ENCODE measurements around the gene CCDC24.

The CCDC24 gene

GRCh38 chr1:43947061-43947873 is 44.1 kb upstream of the CCDC24 start:
- Histone ChIP-seq H3K79me2 (ENCODE audit: insufficient read depth, low read length) (peaks cover 17% of the 10 kb centered on the region), H3K4me2 (ENCODE audit: low read depth, low read length, poor library complexity, severe bottlenecking) (peak overlapping the region; percentile 99), H3F3A (ENCODE audit: low read depth) (no peaks in the 10 kb centered on the region), H2AFZ (ENCODE audit: low read length) (peak overlapping the region; percentile 97), H3K36me3 (ENCODE audit: insufficient read depth, low read length) (no peaks in the 10 kb centered on the region), H4K20me1 (ENCODE audit: insufficient read depth, low read length, poor library complexity, severe bottlenecking) (no peaks in the 10 kb centered on the region), H3K4me1 (ENCODE audit: insufficient read depth, low read length, poor library complexity, severe bottlenecking) (peaks cover 20% of the 10 kb centered on the region), H3K4me3 (ENCODE audit: low read length, poor library complexity, severe bottlenecking) (peak overlapping the region; percentile 97), H3K27me3 (ENCODE audit: insufficient read depth, low read length, poor library complexity, severe bottlenecking) (no peaks in the 10 kb centered on the region), H3K9ac (ENCODE audit: low read depth, low read length, poor library complexity, severe bottlenecking) (peak overlapping the region; percentile 96), H3K9me3 (ENCODE audit: insufficient read depth, low read depth, low read length) (no peaks in the 10 kb centered on the region), H3K9me2 (replicated peaks; ENCODE audit: low read depth, low read length) (no peaks in the 10 kb centered on the region)
- TF ChIP-seq EZH2phosphoT487 (IDR thresholded peaks at IDR 0.05; ENCODE audit: borderline replicate concordance) (no peak), CTCF (conservative IDR thresholded peaks at IDR 0.05; ENCODE audit: low read length) (no peak)

- Histone ChIP-seq H3K9me3 (ENCODE audit: insufficient read depth, low read depth, low read length) (no peaks in the 10 kb centered on the region), H3K36me3 (ENCODE audit: insufficient read depth, low read length) (no peaks in the 10 kb centered on the region), H3F3A (ENCODE audit: low read depth) (no peaks in the 10 kb centered on the region), H3K4me1 (ENCODE audit: insufficient read depth, low read length, poor library complexity, severe bottlenecking) (peaks cover 20% of the 10 kb centered on the region), H3K4me2 (ENCODE audit: low read depth, low read length, poor library complexity, severe bottlenecking) (peak overlapping the region; percentile 99), H3K9ac (ENCODE audit: low read depth, low read length, poor library complexity, severe bottlenecking) (peak overlapping the region; percentile 96), H3K27me3 (ENCODE audit: insufficient read depth, low read length, poor library complexity, severe bottlenecking) (no peaks in the 10 kb centered on the region), H4K20me1 (ENCODE audit: insufficient read depth, low read length, poor library complexity, severe bottlenecking) (no peaks in the 10 kb centered on the region), H2AFZ (ENCODE audit: low read length) (no peak overlapping the region), H3K79me2 (ENCODE audit: insufficient read depth, low read length) (peaks cover 17% of the 10 kb centered on the region), H3K4me3 (ENCODE audit: low read length, poor library complexity, severe bottlenecking) (peak overlapping the region; percentile 97), H3K9me2 (replicated peaks; ENCODE audit: low read depth, low read length) (no peaks in the 10 kb centered on the region)
- TF ChIP-seq CTCF (conservative IDR thresholded peaks at IDR 0.05; ENCODE audit: low read length): no peak
- TF ChIP-seq EZH2phosphoT487 (IDR thresholded peaks at IDR 0.05; ENCODE audit: borderline replicate concordance): no peak
Observed at GRCh38 chr1:43947874-43948437, 43.4 kb upstream of the CCDC24 start.

GRCh38 chr1:43949678-43950077 is 41.7 kb upstream of the CCDC24 start:
- Histone ChIP-seq H3K9ac (ENCODE audit: low read depth, low read length, poor library complexity, severe bottlenecking) (no peak overlapping the region), H3K9me2 (replicated peaks; ENCODE audit: low read depth, low read length) (no peaks in the 10 kb centered on the region), H3K9me3 (ENCODE audit: insufficient read depth, low read depth, low read length) (no peaks in the 10 kb centered on the region), H3K4me3 (ENCODE audit: low read length, poor library complexity, severe bottlenecking) (no peak overlapping the region), H3K4me2 (ENCODE audit: low read depth, low read length, poor library complexity, severe bottlenecking) (no peak overlapping the region), H3K36me3 (ENCODE audit: insufficient read depth, low read length) (no peaks in the 10 kb centered on the region), H3K4me1 (ENCODE audit: insufficient read depth, low read length, poor library complexity, severe bottlenecking) (peaks cover 20% of the 10 kb centered on the region), H3K79me2 (ENCODE audit: insufficient read depth, low read length) (peaks cover 17% of the 10 kb centered on the region), H3F3A (ENCODE audit: low read depth) (no peaks in the 10 kb centered on the region), H2AFZ (ENCODE audit: low read length) (no peak overlapping the region), H3K27me3 (ENCODE audit: insufficient read depth, low read length, poor library complexity, severe bottlenecking) (no peaks in the 10 kb centered on the region), H4K20me1 (ENCODE audit: insufficient read depth, low read length, poor library complexity, severe bottlenecking) (no peaks in the 10 kb centered on the region)
- TF ChIP-seq CTCF (conservative IDR thresholded peaks at IDR 0.05; ENCODE audit: low read length) (no peak), EZH2phosphoT487 (IDR thresholded peaks at IDR 0.05; ENCODE audit: borderline replicate concordance) (no peak)

Measured in Loucy (cell line).